CD4-positive, alpha-beta T cell treated with Interleukin-6 for 4 hours (primary cell): Measurements from ENCODE around the gene CIROP.
A peak's percentile ranks its signal among the peaks of the same experiment; 100 is the strongest.

Source experiments
- DNase-seq: peaks from one replicate; pipeline ENCODE4 v3.0.0-alpha.2; 2020; ENCODE audit warnings: mixed read lengths

CIROP gene, protein sequence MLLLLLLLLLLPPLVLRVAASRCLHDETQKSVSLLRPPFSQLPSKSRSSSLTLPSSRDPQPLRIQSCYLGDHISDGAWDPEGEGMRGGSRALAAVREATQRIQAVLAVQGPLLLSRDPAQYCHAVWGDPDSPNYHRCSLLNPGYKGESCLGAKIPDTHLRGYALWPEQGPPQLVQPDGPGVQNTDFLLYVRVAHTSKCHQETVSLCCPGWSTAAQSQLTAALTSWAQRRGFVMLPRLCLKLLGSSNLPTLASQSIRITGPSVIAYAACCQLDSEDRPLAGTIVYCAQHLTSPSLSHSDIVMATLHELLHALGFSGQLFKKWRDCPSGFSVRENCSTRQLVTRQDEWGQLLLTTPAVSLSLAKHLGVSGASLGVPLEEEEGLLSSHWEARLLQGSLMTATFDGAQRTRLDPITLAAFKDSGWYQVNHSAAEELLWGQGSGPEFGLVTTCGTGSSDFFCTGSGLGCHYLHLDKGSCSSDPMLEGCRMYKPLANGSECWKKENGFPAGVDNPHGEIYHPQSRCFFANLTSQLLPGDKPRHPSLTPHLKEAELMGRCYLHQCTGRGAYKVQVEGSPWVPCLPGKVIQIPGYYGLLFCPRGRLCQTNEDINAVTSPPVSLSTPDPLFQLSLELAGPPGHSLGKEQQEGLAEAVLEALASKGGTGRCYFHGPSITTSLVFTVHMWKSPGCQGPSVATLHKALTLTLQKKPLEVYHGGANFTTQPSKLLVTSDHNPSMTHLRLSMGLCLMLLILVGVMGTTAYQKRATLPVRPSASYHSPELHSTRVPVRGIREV

DNA sequence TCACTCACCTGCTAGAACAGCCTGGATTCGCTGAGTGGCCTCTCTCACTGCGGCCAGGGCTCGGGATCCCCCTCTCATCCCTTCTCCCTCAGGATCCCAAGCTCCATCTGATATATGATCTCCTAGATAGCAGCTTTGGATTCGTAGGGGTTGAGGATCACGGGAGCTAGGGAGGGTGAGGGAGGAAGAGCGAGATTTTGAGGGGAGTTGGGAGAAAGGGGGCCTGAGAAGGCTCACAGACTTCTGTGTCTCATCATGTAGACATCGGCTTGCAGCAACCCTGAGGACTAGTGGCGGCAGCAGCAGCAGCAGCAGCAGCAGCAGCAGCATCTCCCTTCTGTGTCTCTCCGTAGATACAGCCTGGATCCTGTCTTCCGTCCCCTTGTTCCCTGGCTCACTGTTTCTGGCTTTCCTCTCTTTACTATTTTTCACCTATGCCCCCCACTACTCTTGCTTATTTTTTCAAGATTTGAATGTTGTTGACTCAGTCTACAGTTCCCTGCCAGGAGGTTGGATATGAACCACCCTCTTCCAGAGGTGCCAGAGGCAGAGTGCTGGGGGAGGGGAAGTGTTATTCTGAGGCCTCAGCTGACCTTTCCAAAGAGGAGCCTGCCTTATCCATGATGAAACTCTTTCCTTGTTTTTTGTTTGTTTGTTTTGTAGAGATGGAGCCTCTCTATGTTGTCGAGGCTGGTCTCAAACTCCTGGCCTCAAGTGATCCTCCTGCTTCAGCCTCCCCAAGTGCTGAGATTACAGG lies at the start of gene CIROP:
TSS of gene CIROP (minus strand) at position 399 of the 757 bp plus-strand sequence. CDS start at position 330, 69 bp downstream.
- DNase-seq = no peak

DNA sequence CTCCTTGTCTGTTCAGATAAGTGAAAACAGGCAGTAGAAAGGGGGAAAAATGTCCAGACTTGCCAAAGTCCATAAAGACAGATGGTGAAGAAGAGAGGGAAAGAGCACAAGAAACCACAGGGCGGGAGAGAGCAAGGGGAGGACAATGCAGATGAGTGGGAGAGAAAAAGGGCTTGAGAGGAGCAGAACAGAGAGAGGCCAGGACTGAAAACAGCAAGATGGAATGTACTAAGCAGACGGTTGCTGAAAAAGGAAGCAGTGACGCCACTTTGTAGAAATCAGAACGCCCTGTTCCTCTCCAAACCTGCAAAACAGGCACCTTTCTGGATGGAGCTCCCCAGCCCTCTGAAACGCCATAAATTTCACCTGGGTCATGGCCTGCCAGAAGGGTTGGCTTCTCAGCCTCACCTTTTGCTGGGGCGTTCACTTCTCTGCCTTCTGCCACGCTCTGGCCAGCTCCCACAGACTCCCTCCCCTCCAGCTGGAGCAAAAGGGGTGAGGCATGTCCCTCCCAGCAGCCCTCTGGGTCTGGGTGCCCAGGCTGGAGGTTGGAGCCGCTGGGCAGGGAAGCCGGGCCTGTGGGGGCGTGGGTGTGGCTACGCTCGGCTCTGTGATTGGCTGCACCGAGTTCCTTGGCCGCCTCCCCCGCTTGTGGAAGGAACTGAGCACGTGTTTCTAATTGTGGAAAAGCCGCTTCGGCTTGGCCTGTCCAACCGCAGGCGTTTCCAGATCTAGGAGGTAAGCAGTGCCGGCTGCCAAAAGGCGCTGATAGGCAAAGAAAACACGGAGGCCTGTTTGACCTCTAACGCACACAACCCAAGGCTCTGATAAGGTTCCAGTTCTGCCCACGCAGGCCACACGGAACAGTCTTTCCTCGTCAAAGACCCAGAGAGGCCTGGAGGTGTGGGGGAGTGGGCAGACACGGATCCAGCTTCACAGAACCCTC lies 49.3 kb upstream of the CIROP start:
- DNase-seq = peak; percentile 21

DNA sequence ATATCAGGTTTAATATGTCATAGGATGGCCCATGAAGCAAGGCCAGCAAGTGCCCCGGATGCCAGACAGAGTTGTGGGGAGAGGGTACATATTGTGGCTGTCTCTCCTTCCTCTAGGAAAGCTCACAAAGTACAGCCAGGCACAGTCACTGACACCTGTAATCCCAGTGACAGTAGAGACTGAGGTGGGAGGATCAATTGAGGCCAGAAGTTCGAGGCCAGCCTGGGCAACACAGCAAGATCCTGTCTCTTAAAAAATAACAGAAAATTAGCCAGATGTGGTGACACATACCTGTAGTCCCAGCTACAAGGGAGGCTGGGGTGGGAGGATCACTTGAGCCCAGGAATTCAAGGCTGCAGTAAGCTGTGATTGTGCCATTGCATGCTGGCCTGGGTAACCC lies 46.6 kb upstream of the CIROP start:
- DNase-seq = no peak

DNA sequence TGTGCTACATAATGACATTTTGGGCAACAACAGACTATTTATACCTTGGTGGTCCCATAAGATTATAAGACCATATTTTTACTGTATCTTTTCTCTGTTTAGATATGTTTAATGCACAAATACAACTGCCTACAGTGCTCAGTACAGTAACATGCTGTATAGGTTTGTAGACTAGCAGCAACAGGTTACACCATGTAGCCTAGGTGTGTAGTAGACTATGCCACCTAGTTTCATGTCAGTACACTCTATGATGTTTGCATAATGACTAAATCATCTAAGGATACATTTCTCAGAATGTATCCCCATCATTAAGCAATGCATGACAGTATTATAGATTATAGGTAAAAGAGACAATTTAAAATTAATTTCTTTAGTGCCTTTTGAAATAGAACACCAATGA lies 45.0 kb upstream of the CIROP start:
- DNase-seq = no peak

DNA sequence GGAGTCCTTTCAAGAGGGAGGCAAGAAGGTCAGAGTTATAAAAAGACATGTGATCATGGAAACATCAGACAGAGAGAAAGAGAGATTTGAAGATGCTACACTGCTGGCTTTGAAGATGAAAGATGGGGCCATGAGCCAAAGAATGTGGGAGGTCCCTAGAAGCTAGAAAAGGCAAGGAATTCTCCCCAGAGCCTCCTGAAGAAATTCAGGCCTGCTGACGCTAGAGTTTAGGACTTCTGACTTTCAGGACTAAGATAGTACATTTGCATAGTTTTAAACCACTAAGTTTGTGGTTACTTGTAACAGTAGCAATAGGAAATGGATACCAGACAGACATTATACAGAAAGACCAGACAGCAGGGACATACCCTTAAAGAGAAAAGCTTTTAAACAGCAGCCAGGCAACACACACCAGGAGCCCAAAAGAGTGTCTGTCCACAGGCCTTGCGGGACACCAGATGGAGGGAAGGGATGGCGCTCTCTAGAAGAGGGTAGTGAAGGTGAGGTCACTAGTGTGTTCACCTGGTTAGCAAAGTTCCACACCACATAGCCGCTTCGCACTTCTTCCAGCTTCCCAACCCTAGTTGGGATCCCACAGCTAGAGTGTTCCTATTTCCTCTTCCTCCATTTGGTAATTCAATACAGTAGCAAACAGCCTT lies 43.9 kb upstream of the CIROP start:
- no peak for DNase-seq

DNA sequence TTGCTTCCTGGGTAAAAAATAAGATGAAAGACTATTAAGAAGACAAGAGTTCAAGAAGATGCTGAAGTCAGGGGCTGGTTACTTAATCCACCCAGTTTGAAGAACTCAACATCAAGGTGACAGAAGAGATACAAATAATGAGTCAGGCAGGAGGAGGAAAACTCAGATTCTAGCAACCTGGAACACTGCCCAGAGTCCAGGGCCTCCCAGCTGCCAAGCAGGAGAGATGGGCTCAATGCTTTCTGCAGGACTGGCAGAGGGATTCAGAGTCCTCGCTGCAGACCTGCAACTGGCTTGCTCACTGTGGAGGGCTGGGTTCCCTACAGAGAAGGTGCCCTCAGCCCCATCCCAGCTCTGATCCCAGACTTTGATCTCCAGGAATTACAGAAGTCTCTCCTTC lies 42.9 kb upstream of the CIROP start:
- no peak for DNase-seq

DNA sequence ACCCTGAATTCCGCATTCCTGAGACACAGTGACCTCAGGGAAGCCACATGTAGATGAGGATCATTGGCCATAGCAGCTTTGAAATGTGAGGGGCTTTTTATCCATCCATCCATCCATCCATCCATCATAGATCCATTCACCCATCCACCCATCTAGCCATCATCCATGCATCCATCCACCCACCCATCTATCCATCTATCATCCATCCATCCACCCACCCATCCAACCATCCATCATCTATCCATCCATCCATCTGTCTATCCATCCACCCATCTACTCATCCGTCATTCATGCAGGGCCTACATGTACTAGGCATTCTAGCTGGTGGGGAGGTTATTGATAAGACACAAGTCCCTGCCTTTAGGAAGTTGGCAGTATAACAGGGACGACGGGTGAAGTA lies 42.2 kb upstream of the CIROP start:
- DNase-seq = no peak

DNA sequence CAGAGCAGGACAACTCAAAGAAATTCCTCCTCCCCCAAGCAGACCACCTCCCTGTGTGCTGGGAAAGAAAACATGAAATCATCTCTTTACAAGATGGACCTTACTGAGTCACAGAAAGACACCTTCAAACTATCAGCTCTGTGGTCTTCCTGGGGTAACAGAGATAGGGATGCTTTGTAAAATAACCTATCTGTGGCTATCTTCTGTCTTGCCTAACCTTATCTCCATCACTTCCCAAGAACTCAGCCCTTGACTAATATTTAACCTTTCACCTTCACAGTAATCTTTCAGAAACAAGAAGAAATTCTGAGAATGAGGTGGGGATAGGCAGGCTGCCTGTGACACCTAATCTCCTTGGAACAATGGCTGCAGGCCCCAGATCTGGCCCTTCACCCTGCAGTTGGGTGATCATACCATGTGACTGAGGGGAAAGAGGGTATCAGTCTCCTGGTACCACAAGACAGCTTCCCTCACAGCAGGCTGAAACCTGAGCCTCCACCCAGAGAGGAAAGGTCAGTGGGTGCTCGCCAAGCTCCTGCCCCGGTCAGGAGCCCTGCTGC lies 41.6 kb upstream of the CIROP start:
- DNase-seq = no peak

DNA sequence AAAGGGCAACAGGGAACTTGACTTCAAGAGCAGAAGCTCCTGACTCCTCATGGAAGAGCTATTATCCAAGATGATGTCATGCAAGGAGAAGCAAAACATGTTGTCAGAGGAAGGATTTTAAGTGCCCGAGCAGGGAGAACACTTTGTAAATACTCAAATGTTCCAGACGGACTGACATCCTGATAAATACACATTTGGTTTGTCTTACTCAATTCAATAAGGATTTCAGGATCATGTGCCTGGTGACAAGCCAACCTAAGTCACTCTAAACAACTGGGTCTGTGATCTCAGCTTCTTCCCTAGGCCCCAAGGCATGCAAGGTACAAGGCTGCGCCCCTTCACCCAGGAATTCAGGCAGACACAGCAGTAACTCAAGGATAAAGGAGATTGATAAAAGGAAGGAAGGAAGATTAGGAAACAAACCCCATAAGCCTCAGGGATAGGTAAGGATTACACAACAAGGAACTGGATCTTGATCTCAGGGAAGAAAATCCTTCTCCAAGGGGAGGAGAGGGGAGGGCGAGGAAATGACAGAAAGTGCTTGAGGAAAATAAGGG lies 41.1 kb upstream of the CIROP start:
- DNase-seq = no peak

DNA sequence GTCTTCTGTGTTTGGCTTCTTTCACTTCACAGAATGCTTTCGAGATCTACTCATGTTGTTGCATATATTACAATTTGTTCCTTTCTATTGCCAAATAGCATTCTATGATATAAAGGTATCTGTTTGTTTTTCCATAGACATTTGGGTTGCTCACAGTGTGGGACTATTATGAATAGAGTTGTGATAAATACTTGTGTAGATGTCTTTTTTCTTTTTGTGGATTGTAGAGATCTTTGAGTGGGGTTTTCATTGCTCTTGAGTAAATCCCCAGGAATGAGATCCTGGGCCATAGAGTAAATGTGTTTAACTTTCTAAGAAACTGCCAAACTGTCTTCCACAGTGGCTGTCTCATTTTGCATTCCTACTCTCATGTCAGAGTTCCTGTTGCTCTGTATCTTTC lies 39.1 kb upstream of the CIROP start:
- DNase-seq = no peak

DNA sequence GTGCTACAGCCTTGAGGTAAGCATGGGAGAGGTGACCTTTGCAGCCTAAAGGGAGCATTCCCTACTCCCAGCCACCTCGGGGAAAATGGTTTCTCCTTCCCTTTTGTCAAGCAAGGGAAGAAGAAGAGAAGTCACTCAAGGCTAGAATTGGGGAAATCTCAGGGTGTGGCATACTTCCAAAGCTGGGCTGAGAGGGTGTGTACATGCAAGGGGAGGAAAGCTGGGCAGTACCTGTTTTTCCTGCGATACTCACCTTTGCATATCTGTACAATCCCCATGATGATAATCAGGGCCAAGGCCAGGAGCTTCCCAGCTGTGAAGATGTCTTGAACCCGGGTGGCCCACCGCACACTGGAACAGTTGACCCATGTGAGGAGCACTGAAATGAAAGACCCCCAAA lies 38.0 kb upstream of the CIROP start:
- DNase-seq = no peak

DNA sequence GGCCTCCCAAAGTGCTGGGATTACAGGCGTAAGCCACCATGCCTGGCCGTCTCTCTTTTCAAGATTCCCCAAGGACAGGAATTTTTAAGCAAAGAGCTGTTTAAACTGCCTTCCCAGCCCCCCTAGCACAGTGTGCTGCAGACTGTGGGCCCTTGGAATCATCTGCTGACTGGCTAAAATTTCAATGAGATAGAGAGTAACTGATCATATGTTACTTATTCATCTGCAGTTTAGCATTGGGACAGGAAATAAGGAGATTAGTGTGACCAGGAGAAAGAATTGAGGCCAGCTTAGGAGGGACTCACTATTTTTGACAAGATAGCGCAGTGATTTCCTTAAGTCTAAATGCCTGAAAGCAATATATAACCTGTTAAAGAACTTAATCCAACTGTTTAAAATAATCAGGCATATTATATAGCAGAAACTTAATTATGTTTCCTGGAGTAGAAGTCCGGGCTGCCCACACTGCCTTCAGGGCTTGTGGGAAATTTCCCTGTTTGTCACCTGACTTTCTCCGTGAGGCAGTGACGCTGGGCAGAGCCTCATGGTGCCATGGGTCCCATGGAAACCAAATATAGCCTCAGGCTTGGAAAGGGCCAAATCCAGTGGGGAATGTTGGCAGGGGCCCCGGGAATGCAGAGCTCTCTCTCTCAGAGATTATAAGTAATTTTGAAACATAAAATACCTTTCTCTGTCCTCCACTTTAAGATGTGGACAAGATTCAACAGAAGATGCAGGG lies 37.1 kb upstream of the CIROP start:
- DNase-seq = no peak

DNA sequence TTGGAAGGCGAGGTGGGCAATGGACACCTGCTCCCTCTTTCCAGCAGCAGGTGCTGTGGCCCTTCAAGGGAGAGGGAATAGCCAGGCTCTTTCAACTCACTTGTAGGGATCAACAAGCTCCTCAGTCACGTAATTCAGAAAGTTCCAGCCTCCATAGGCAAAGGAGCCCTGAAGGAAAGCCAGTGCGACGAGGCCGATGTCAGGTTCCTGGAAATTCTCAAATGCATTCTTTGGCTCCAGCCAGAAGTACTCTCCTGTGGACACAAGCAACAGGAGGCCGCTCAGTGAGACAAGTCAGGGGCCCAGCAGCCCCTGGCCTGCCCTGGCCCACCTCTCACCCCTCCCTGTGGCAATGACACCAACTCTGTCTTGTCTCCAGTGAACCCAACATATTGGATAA lies 35.6 kb upstream of the CIROP start:
- DNase-seq = no peak

DNA sequence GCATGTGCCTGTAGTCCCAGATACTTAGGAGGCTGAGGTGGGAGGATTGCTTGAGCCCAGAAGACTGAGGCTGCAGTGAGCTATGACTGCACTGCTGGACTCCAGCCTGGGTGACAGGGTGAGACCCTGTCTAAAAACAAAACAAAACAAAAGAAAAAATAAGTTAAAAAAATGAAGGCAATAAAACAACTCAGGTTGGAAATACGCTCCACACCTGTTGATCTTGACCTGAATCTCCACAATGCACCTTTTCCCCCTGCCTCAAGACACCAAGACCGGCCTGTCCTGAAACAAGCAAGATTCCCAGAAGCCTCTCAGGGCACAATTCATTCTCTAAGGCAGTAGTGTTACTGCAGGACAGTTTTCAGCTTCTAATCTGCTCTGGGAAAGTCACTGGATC lies 35.1 kb upstream of the CIROP start:
- DNase-seq = no peak

DNA sequence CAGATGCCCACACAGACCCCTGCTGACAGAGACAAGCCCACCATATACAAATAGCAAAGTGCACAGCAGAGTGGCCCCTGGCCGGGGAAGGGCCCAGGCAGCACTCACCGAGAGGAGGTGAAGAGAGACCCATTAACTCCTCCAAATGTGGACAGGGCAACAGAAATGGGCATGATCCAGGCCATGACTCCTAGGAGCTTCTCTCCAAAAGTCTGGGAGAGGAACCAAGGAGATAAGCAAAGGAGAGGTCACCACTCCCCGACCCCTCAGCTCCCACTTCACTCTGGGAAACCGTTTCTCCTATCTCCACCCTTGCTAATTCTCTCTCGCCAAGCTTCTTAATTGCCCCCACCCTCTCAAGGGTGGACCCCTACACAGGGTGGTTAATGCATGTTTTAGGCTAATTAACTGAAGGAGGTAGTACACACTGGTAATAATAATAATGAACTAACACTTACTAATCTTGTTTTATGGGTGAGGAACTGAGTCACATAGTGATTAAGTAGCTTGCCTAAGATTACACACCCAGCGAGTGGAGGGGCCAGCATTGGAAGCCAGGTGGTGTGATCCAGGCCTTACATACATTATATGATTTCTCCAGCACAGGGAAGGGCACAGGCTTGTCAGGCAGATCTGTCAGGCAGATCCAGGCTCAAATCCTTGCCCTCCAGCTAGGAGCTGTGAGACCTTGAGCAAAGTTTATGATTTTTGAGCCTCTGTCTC lies 33.2 kb upstream of the CIROP start:
- DNase-seq = no peak

DNA sequence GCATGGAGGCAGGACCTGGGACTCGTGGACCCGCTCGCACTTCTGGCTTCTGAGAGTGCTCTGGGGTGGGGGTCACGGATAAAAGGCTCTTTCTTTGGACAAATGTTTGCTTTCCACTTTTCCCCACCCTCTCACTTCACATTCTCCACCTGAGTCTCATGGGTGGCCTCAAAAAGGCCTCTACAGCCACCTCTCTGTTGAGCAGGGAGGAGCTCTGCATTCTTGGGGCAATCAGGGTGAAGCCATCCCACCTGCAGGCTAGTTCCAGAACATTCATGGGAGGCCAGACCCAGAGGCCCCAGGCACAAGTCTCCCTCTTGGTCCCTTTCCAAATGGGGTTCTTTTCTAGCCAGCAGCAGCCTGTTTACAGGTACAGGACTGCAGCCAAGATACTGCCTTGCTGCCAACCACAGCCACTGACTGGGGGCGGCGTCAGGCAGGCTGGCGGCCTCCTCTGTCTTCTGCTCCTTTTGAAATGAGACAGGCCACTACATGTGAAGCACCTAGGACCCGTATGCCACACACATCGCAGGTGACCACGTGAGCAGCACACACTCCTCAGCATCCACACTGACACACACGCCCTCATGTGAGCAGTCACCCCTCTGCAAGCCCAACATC lies 32.5 kb upstream of the CIROP start:
- DNase-seq = no peak

DNA sequence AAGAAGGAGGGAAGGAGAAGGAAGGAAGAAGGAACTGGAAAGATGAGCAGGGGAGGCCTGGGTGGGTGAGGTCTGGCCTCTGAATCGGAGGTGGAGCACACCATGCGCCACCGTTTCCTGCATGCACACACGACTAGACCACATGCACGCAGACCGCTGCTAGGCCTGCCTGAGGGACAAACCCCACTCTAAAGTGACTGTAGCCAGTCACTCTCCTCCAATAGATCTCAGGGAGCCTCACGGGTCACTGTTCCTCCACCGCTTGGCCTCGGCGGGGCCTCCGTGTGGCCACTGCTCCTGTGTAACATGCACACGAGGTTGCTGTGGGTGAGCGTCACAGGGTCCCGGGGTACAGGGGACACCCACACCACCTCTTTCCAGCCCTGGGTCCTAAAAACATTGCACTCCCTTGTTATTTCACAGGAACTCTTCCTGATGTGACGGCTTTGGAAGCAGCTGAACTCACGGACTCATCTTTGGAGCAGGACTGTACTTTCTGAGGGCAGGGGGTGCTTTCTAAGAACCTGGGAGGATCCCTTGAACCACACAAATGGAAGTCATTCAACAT lies 31.9 kb upstream of the CIROP start:
- DNase-seq = no peak

DNA sequence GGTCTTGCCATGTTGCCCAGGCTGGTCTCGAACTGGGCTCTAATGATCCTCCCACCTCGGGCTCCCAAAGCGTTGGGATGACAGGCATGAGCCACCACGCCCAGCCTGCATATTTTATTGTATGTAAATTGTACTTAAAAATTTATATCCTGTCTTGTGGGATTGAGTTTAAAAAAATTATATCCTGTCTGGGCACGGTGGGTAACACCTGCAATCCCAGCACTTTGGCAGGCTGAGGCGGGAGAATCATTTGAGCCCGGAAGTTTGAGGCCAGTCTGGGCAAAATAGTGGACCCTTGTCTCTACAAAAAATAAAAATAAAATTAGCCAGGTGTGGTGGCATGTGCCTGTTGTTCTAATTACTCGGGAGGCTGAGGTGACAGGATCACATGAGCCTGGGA lies 28.2 kb upstream of the CIROP start:
- no peak for DNase-seq

DNA sequence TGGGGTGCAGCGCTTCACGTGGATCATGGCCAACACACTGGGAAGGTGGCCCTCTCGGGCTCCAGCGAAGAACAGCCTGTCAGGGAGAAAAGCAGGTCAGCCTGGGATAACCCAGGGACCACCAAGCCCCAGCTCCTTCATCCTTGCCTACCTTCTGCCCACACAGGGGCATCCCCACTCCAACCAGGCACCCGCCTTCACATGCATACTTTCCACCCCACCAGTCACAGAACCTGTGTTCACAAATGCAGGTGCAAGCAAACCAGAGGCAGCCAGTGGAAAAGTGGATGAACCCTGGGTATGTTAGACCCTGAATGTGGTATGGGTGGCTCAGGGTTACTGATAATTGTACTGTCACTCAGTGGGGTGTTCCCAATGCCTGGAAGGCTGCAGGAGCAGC lies 26.7 kb upstream of the CIROP start:
- DNase-seq = no peak
